Muscle layer of colon (tissue), 2 donors: ENCODE results near the gene PEBP1.
A peak's percentile ranks its signal among the peaks of the same experiment; 100 is the strongest.

Experiments
- H3K27ac ChIP-seq: one replicate; pipeline ENCODE4 v1.7.0; 2013; ENCODE audit warnings: low read depth, mild to moderate bottlenecking, low read length, moderate library complexity
- H3K27me3 ChIP-seq, 2 donors: one replicate each; pipeline ENCODE4 v1.7.0; 2013; ENCODE audit warnings: low read length in 2 of 2, mild to moderate bottlenecking in 2 of 2; ENCODE audit not compliant: insufficient read depth in 2 of 2, control insufficient read depth in 1 of 2
- H3K36me3 ChIP-seq: one replicate; pipeline ENCODE4 v1.7.0; 2013; ENCODE audit warnings: mild to moderate bottlenecking, low read length; ENCODE audit not compliant: insufficient read depth
- H3K4me1 ChIP-seq: one replicate; pipeline ENCODE4 v1.7.0; 2013; ENCODE audit warnings: mild to moderate bottlenecking, low read length; ENCODE audit not compliant: insufficient read depth
- H3K4me3 ChIP-seq, 2 donors: one replicate each; pipeline ENCODE4 v1.7.0; 2013; ENCODE audit warnings: low read length in 2 of 2, low read depth in 1 of 2, mild to moderate bottlenecking in 1 of 2, moderate library complexity in 1 of 2
- H3K9ac ChIP-seq: one replicate; pipeline ENCODE4 v1.7.0; 2013; ENCODE audit warnings: low read length
- H3K9me3 ChIP-seq: one replicate; pipeline ENCODE4 v1.7.0; 2013; ENCODE audit warnings: mild to moderate bottlenecking, low read length
- donor health status: abdominal sarcoma.
- donor health status: Adenocarcinoma of cecum.

The PEBP1 gene

GRCh38 chr12:118175823-118176447 lies 40.0 kb downstream of the PEBP1 start:
- H3K36me3 ChIP-seq, result peaks cover 60% of the 10 kb centered on the region
- no peaks in the 10 kb centered on the region for H3K4me1 ChIP-seq
- H3K27ac ChIP-seq, result no peak overlapping the region
- no peak overlapping the region for H3K9ac ChIP-seq
- no peaks in the 10 kb centered on the region for H3K27me3 ChIP-seq
- no peak overlapping the region for H3K4me3 ChIP-seq
- H3K9me3 ChIP-seq, result no peaks in the 10 kb centered on the region

GRCh38 chr12:118183155-118183554 lies 47.2 kb downstream of the PEBP1 start:
- peaks cover 19% of the 10 kb centered on the region for H3K4me1 ChIP-seq
- no peak overlapping the region for H3K4me3 ChIP-seq
- no peaks in the 10 kb centered on the region for H3K9me3 ChIP-seq
- H3K27ac ChIP-seq, result no peak overlapping the region
- H3K27me3 ChIP-seq, result no peaks in the 10 kb centered on the region
- no peak overlapping the region for H3K9ac ChIP-seq
- peaks cover 25% of the 10 kb centered on the region for H3K36me3 ChIP-seq

GRCh38 chr12:118183711-118184110 lies 47.8 kb downstream of the PEBP1 start:
- no peaks in the 10 kb centered on the region for H3K27me3 ChIP-seq
- no peak overlapping the region for H3K27ac ChIP-seq
- H3K36me3 ChIP-seq, result peaks cover 25% of the 10 kb centered on the region
- H3K9ac ChIP-seq, result no peak overlapping the region
- H3K9me3 ChIP-seq, result no peaks in the 10 kb centered on the region
- no peak overlapping the region for H3K4me3 ChIP-seq
- peaks cover 25% of the 10 kb centered on the region for H3K4me1 ChIP-seq

- H3K27ac ChIP-seq, result no peak overlapping the region
- no peaks in the 10 kb centered on the region for H3K9me3 ChIP-seq
- peaks cover 18% of the 10 kb centered on the region for H3K36me3 ChIP-seq
- H3K27me3 ChIP-seq, result no peaks in the 10 kb centered on the region
- no peak overlapping the region for H3K4me3 ChIP-seq
- peaks cover 28% of the 10 kb centered on the region for H3K4me1 ChIP-seq
- no peak overlapping the region for H3K9ac ChIP-seq
Measured at GRCh38 chr12:118185602-118186397, 49.9 kb downstream of the PEBP1 start.

- Histone ChIP-seq H3K9ac (no peak overlapping the region), H3K27ac (no peak overlapping the region), H3K27me3 (no peaks in the 10 kb centered on the region), H3K4me3 (peak overlapping the region; percentile 27 to 66), H3K4me1 (peaks cover 21% of the 10 kb centered on the region), H3K9me3 (no peaks in the 10 kb centered on the region), H3K36me3 (peaks cover 11% of the 10 kb centered on the region)
Measured at GRCh38 chr12:118187751-118188435, 52.0 kb downstream of the PEBP1 start.

- Histone ChIP-seq H3K9ac (no peak overlapping the region), H3K4me1 (peaks cover 18% of the 10 kb centered on the region), H3K9me3 (no peaks in the 10 kb centered on the region), H3K27me3 (no peaks in the 10 kb centered on the region), H3K4me3 (peak overlapping the region in 1 of 2 donors; percentile 66), H3K27ac (peak overlapping the region; percentile 23), H3K36me3 (peaks cover 14% of the 10 kb centered on the region)
Measured at GRCh38 chr12:118188690-118189371, 52.9 kb downstream of the PEBP1 start.

GRCh38 chr12:118189741-118190191 lies 53.8 kb downstream of the PEBP1 start:
- Histone ChIP-seq H3K36me3 (peaks cover 16% of the 10 kb centered on the region), H3K9ac (peak overlapping the region; percentile 43), H3K9me3 (no peaks in the 10 kb centered on the region), H3K4me3 (peak overlapping the region; percentile 12 to 66), H3K4me1 (peaks cover 18% of the 10 kb centered on the region), H3K27ac (peak overlapping the region; percentile 80), H3K27me3 (no peaks in the 10 kb centered on the region)

- Histone ChIP-seq H3K4me1 (peaks cover 18% of the 10 kb centered on the region), H3K4me3 (peak overlapping the region; percentile 12 to 66), H3K27ac (peak overlapping the region; percentile 80), H3K36me3 (peaks cover 16% of the 10 kb centered on the region), H3K27me3 (no peaks in the 10 kb centered on the region), H3K9me3 (no peaks in the 10 kb centered on the region), H3K9ac (peak overlapping the region; percentile 43)
Measured at GRCh38 chr12:118190266-118190665, 54.3 kb downstream of the PEBP1 start.

GRCh38 chr12:118193477-118193876 lies 57.6 kb downstream of the PEBP1 start:
- Histone ChIP-seq H3K9me3 (no peaks in the 10 kb centered on the region), H3K4me3 (no peak overlapping the region), H3K4me1 (peaks cover 6% of the 10 kb centered on the region), H3K36me3 (peaks cover 5% of the 10 kb centered on the region), H3K27me3 (no peaks in the 10 kb centered on the region), H3K27ac (no peak overlapping the region), H3K9ac (no peak overlapping the region)

GRCh38 chr12:118193958-118194357 lies 58.0 kb downstream of the PEBP1 start:
- no peak overlapping the region for H3K27ac ChIP-seq
- H3K4me3 ChIP-seq, result no peak overlapping the region
- peaks cover 7% of the 10 kb centered on the region for H3K36me3 ChIP-seq
- no peaks in the 10 kb centered on the region for H3K9me3 ChIP-seq
- peaks cover 4% of the 10 kb centered on the region for H3K4me1 ChIP-seq
- H3K27me3 ChIP-seq, result no peaks in the 10 kb centered on the region
- H3K9ac ChIP-seq, result no peak overlapping the region
